Smooth muscle cell (in vitro differentiated cells): ENCODE measurements around the gene ZNF236. TPM values are rescaled to one million over a fixed set of nuclear protein-coding genes. Genes with fewer than 3 reads are reported as not detected.

Experiments
- DNase-seq: peaks from one replicate; lab custom pipeline; 2025; ENCODE audit not compliant: unreplicated experiment; lab: John Stamatoyannopoulos, UW
- H2AFZ ChIP-seq: fragments of 200-600 bp; sonication (generic); 2 replicates; pipeline ENCODE4 v1.6.0; 2016; ENCODE audit warnings: antibody characterized with exemption, low read depth, mild to moderate bottlenecking
- H3F3A ChIP-seq: fragments of 200-600 bp; sonication (generic); 2 replicates; pipeline ENCODE4 v1.6.0; 2017; ENCODE audit warnings: antibody characterized with exemption, low read depth
- H3K27ac ChIP-seq: fragments of 200-600 bp; sonication (generic); 2 replicates; pipeline ENCODE4 v1.5.1; 2016; ENCODE audit warnings: low read depth, mild to moderate bottlenecking
- H3K27me3 ChIP-seq: fragments of 200-600 bp; sonication (generic); 2 replicates; pipeline ENCODE4 v1.6.1; 2016; ENCODE audit warnings: low read depth, mild to moderate bottlenecking
- H3K36me3 ChIP-seq: fragments of 200-600 bp; sonication (generic); 2 replicates; pipeline ENCODE4 v1.5.1; 2016; ENCODE audit warnings: low read depth
- H3K4me1 ChIP-seq: fragments of 200-600 bp; sonication (generic); 2 replicates; pipeline ENCODE4 v1.5.1; 2016; ENCODE audit warnings: low read depth
- H3K4me2 ChIP-seq: fragments of 200-600 bp; sonication (generic); 2 replicates; pipeline ENCODE4 v1.6.0; 2016; ENCODE audit warnings: mild to moderate bottlenecking
- H3K4me3 ChIP-seq: fragments of 200-600 bp; sonication (generic); 2 replicates; pipeline ENCODE4 v1.5.1; 2016; ENCODE audit warnings: mild to moderate bottlenecking
- H3K79me2 ChIP-seq: fragments of 200-600 bp; sonication (generic); 2 replicates; pipeline ENCODE4 v1.6.0; 2016; ENCODE audit warnings: low read depth, mild to moderate bottlenecking
- H3K9ac ChIP-seq: fragments of 200-600 bp; sonication (generic); 2 replicates; pipeline ENCODE4 v1.6.0; 2016; ENCODE audit warnings: low read depth
- H3K9me3 ChIP-seq: fragments of 200-600 bp; sonication (generic); replicated peaks from 2 replicates; pipeline ENCODE4 v1.5.1; 2016; ENCODE audit warnings: low read depth
- H4K20me1 ChIP-seq: fragments of 200-600 bp; sonication (generic); 2 replicates; pipeline ENCODE4 v1.6.0; 2016; ENCODE audit warnings: low read depth
- WGBS: methylation state at CpG from one replicate; pipeline ENCODE4 v1.1.7; 2016; ENCODE audit warnings: low lambda C conversion rate; 5-methylcytosine and 5-hydroxymethylcytosine counted together
- polyA plus RNA-seq: library from polyadenylated mRNA; unstranded; fragments of >200 nt; fragmentation: Nextera tagmentation; extraction: Ambion mirVana; gene quantifications from 2 replicates; pipeline ENCODE4 v1.2.1, GENCODE V29; 2016
- total RNA-seq: library from RNA; depleted of rRNA; stranded (reverse); fragments of >200 nt; gene quantifications from 2 replicates; pipeline ENCODE4 v1.2.3, GENCODE V29; 2014
- TF ChIP-seq, protein P1 (sequence below): fragments of 200-600 bp; sonication (generic); IDR thresholded peaks from 2 replicates; pipeline ENCODE4 v1.5.1; 2017; ENCODE audit warnings: borderline replicate concordance, mild to moderate bottlenecking, antibody characterized with exemption; ENCODE audit not compliant: insufficient read depth, poor library complexity, severe bottlenecking

ZNF236 gene
- total and polyA plus RNA-seq, 2 experiments from 2014 or later = 4.1 to 6.2 TPM

DNA sequence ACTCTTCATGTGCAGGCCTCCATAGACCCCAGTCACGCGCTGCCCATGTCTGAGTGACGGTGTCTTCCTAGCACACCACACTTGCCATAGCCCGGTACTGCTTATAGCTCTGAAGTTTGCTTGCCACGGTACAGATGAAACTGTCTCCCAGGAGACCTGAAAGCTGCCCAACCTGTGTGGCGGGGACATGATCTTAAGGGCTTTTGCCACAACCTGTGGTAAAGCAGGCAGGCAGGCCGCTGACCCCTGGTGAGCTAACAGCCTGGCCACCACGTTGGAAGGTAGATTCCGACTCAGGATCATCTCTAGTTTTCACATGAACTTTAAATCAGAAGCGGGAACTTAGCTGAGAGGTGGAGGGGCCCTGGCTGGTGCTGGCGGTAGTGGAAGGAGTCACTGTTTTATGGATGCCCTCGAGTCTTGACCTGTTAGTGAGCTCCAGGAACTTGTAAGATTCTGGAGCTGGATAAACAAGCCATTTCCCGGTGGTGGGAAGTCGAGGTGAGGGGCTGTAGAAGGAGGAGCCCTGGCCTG lies 153.3 kb downstream of the ZNF236 start:
- no peaks in the 10 kb centered on the region for H3K4me1 ChIP-seq
- DNase-seq = no peak
- no peak overlapping the region for H3K27ac ChIP-seq
- H3K4me2 ChIP-seq = no peak overlapping the region
- 89% methylated on average over 14 of the region's 14 CpGs for WGBS
- H3K9ac ChIP-seq = no peak overlapping the region
- H3K79me2 ChIP-seq = no peaks in the 10 kb centered on the region
- no peaks in the 10 kb centered on the region for H3F3A ChIP-seq
- no peaks in the 10 kb centered on the region for H3K36me3 ChIP-seq
- H4K20me1 ChIP-seq = no peaks in the 10 kb centered on the region
- no peaks in the 10 kb centered on the region for H3K27me3 ChIP-seq
- TF ChIP-seq, protein P1, sequence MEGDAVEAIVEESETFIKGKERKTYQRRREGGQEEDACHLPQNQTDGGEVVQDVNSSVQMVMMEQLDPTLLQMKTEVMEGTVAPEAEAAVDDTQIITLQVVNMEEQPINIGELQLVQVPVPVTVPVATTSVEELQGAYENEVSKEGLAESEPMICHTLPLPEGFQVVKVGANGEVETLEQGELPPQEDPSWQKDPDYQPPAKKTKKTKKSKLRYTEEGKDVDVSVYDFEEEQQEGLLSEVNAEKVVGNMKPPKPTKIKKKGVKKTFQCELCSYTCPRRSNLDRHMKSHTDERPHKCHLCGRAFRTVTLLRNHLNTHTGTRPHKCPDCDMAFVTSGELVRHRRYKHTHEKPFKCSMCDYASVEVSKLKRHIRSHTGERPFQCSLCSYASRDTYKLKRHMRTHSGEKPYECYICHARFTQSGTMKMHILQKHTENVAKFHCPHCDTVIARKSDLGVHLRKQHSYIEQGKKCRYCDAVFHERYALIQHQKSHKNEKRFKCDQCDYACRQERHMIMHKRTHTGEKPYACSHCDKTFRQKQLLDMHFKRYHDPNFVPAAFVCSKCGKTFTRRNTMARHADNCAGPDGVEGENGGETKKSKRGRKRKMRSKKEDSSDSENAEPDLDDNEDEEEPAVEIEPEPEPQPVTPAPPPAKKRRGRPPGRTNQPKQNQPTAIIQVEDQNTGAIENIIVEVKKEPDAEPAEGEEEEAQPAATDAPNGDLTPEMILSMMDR = no peak
- H2AFZ ChIP-seq = no peak overlapping the region
- H3K9me3 ChIP-seq = no peaks in the 10 kb centered on the region
- no peak overlapping the region for H3K4me3 ChIP-seq

DNA sequence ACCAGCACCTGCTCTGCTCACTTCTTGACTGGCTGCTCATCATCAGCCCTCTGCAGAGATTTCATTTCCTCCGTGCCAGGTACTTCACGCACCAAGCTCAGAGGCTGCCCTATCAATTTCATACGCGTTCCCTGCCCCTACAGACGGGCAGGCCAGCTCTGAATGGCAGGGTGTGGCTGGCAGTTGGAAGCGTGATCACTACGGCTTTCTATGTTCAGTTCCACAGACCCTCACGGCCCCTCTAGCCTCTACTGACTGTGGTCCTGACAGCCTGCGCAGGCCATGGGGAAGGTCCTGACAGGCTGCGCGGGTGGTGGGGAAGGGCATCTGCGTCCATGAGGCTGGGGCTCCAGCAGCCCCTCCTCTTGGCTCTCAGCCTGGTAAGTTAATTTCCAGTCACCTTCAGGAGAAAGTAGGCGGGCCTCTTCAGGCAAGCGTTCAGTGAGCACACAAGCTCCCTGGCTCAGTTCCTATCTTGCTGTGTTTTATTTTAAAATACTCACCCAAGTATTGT lies 154.8 kb downstream of the ZNF236 start:
- H3F3A ChIP-seq = no peaks in the 10 kb centered on the region
- no peaks in the 10 kb centered on the region for H3K27me3 ChIP-seq
- H3K27ac ChIP-seq = no peak overlapping the region
- no peak overlapping the region for H2AFZ ChIP-seq
- no peak overlapping the region for H3K9ac ChIP-seq
- TF ChIP-seq, protein P1 = no peak
- 95% methylated on average over 14 of the region's 14 CpGs for WGBS
- H3K4me3 ChIP-seq = no peak overlapping the region
- H3K4me1 ChIP-seq = no peaks in the 10 kb centered on the region
- DNase-seq = no peak
- H3K9me3 ChIP-seq = no peaks in the 10 kb centered on the region
- H3K79me2 ChIP-seq = no peaks in the 10 kb centered on the region
- H4K20me1 ChIP-seq = no peaks in the 10 kb centered on the region
- no peak overlapping the region for H3K4me2 ChIP-seq
- H3K36me3 ChIP-seq = no peaks in the 10 kb centered on the region

GRCh38 chr18:76977684-76978232 lies 155.4 kb downstream of the ZNF236 start:
- Histone ChIP-seq H3K9me3 (no peaks in the 10 kb centered on the region), H3K36me3 (no peaks in the 10 kb centered on the region), H3K4me1 (no peaks in the 10 kb centered on the region), H3K27ac (no peak overlapping the region), H3K9ac (no peak overlapping the region), H3K4me3 (no peak overlapping the region), H2AFZ (no peak overlapping the region), H4K20me1 (no peaks in the 10 kb centered on the region), H3K4me2 (no peak overlapping the region), H3F3A (no peaks in the 10 kb centered on the region), H3K79me2 (no peaks in the 10 kb centered on the region), H3K27me3 (no peaks in the 10 kb centered on the region)
- DNase-seq = no peak
- TF ChIP-seq, protein P1 = no peak
- 92% methylated on average over 11 of the region's 11 CpGs for WGBS

DNA sequence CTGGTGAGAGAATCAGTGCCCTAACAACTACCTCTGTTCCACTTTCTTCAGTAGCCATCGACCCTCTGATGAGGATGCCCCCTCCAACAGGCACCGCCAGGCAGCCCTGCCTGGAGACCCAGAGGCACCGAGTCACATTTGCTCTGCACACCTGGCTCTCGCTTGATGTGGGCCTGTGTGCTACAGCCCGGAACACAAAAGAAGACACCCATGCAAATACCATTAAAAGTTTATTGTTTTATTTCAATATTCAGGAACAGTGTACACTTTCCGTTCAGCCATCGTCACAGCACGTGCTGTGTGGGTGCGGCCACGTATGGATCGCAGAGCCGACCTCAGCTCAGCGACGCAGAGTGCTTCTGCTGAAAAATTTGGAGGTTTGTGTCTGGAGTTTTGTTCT lies 156.3 kb downstream of the ZNF236 start:
- H3K27ac ChIP-seq = no peak overlapping the region
- H4K20me1 ChIP-seq = no peaks in the 10 kb centered on the region
- H3K4me1 ChIP-seq = no peaks in the 10 kb centered on the region
- TF ChIP-seq, protein P1 = no peak
- no peak for DNase-seq
- H3K9ac ChIP-seq = no peak overlapping the region
- no peaks in the 10 kb centered on the region for H3K79me2 ChIP-seq
- 90% methylated on average over 14 of the region's 14 CpGs for WGBS
- H2AFZ ChIP-seq = no peak overlapping the region
- H3K36me3 ChIP-seq = no peaks in the 10 kb centered on the region
- H3K27me3 ChIP-seq = no peaks in the 10 kb centered on the region
- no peak overlapping the region for H3K4me2 ChIP-seq
- no peak overlapping the region for H3K4me3 ChIP-seq
- no peaks in the 10 kb centered on the region for H3K9me3 ChIP-seq
- no peaks in the 10 kb centered on the region for H3F3A ChIP-seq
